Measurements from ENCODE around the gene RNF130. TPM values are rescaled to one million over a fixed set of nuclear protein-coding genes. Genes with fewer than 3 reads are reported as not detected.
"Not testable (repeated sequence)": the region's sequence is repeated elsewhere in the genome, so short reads cannot be mapped to it uniquely, and the experiment has no call there.

Gene RNF130
- total RNA-seq, 1 donor: 194 TPM

DNA sequence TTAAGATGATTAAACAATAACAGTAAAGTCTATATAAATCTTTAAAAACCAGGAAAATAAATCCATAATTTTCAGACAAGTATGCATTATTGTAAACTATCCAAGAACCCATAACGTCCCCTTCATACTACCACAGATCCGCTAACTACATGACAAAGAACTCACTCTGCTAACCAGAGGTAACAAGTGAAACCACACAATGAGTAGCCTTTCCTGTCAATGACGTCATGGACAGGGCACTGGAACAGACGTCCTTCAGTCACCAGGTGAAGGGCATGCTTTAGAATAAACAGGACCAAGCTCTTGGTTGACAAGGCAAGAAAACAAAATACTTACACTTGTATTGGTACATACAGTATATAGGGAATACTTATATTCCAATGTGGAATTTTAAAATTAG is 45.2 kb downstream of the RNF130 start:
- DNase-seq (ENCODE audit: low read depth in 2 of 3, low spot score in 2 of 3): no peak

DNA sequence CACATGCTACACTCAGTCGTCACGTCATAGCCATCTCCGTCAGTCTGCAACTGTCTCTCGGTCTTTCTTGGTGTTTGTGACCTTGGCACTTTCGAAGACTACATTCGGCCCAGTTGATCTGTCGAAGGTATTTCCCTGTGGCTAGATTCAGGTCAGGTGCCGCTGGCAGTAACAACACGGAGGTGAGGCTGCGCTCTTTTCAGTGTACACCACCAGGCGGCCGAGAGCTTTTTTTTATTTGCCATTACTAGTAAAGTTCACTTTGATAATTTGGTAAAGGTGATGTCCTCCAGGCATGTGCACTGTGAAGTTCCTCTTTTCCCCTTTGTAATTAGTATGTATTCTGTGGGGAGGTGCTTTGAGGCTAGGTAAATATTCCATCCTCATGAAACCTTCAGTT is 49.7 kb downstream of the RNF130 start:
- no peak for DNase-seq (ENCODE audit: low read depth in 2 of 3, low spot score in 2 of 3)

DNA sequence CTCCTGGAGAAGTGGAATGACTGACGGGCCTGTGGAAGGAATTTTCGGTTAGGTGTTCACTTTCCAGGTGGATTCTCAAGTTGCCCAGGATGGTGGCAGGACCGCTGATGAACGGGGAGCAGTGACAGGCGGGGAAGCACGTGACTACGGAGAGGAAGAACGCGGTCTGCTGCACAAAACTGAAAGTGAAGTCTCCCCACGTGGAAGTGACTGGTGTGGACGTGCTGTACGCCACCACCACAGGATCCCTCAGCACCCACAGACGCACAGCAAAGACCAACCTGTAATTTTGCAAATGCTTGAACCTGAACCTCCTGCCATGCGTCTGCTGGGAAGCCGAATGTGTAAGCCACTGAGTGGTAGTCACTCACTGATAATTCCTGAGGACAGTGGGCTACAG is 51.4 kb downstream of the RNF130 start:
- no peak for DNase-seq (ENCODE audit: low read depth in 2 of 3, low spot score in 2 of 3)

GRCh38 chr5:180018347-180019060 is 53.1 kb downstream of the RNF130 start:
- DNase-seq (ENCODE audit: low read depth in 2 of 3, low spot score in 2 of 3): no peak

GRCh38 chr5:180015523-180015922 is 56.0 kb downstream of the RNF130 start:
- DNase-seq (ENCODE audit: low read depth in 2 of 3, low spot score in 2 of 3): not testable (repeated sequence)

DNA sequence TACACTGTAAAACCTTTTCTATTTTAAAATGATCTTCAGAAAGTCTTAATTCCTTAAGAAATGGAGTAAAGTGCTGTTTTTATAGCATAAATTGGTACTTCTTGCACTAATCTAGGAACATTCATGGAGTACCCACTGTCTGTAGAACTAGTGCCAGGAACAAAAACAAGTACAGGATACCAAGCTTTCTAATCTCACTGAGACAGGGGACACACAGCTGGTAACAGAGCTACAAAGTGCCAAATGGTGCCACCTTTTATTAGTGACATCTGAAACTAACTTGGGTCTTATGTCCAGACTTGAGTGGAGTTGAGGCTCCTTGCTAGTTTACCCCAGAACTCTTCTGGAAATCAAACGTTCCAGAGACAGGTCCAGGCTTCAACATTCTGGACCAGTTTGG is 57.9 kb downstream of the RNF130 start:
- DNase-seq (ENCODE audit: low read depth in 2 of 3, low spot score in 2 of 3): no peak

DNA sequence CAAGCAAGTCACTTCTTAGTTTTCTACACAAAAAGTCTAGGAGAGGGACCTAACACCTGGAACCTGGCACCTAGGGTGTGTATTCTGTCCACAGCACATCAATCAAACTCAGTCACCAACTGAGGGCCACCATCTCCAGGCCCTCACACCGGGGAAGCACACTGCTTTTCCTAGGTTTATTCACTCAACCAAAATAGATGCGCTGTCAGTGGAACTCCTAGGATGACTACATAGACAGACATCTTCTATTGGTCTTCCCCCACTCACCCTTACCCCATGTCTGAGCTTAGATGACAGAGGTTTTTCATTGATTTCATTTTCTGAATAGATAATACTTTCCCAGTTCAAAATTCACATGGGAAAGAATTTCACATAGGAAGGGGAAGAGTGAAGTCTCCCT is 59.2 kb downstream of the RNF130 start:
- no peak for DNase-seq (ENCODE audit: low read depth in 2 of 3, low spot score in 2 of 3)

DNA sequence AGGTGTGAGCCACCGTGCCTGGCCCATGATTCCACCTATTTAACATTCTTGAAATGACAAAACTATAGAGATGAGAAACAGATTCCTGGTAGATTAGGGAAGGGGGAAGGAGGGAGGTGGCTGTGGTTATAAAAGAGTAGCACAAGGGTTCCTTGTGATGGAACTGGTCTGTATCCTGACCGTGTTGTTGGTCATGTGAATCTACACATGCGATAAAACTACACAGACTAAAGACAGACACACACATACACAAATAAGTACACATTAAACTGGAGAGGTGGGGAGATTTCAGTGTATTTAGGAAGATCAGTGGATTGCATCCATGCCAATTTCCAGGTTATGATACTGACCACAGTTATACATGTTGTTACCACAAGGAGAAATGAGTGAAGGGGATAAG is 60.9 kb downstream of the RNF130 start:
- no peak for DNase-seq (ENCODE audit: low read depth in 2 of 3, low spot score in 2 of 3)

DNA sequence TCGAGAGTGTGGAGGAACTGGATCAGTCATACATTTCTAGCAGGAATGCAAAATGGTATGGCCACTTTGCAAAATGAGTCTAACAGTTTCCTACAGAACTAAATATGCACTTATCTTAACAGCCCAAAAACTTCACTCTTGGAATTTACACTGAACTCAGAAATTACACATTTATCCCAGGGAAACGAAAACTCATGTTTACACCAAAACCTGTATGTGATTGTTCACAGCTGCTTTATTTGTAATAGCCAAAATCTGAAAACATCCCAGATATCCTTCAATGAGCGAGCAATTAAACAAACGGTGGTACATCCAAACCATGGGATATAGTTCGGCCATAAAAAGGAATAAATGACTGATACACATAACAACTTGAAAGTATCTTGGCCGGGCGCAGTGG is 62.0 kb downstream of the RNF130 start:
- DNase-seq (ENCODE audit: low read depth in 2 of 3, low spot score in 2 of 3): no peak

DNA sequence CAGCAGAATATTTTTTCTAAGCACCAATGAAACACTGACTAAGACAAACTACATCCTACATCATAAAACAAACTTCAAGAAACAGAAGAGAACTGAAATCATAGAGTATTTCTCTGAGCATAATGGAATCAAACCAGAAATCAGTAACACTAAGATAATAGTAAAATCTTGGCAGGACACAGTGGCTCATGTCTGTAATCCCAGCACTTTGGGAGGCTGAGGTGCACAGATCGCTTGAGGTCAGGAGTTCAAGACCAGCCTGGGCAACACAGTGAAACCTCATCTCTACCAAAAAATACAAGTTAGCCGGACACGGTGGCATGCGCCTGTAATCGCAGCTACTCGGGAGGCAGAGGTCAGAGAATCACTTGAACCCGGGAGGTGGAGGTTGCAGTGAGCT is 63.1 kb downstream of the RNF130 start:
- no peak for DNase-seq (ENCODE audit: low read depth in 2 of 3, low spot score in 2 of 3)

GRCh38 chr5:180007582-180007981 is 64.0 kb downstream of the RNF130 start:
- peak in 2 of 3 donors; percentile 65 to 90 for DNase-seq (ENCODE audit: low read depth in 2 of 3, low spot score in 2 of 3)

- no peak for DNase-seq (ENCODE audit: low read depth in 2 of 3, low spot score in 2 of 3)
These were observed 65.4 kb downstream of the RNF130 start for GRCh38 chr5:180006141-180006540.

DNA sequence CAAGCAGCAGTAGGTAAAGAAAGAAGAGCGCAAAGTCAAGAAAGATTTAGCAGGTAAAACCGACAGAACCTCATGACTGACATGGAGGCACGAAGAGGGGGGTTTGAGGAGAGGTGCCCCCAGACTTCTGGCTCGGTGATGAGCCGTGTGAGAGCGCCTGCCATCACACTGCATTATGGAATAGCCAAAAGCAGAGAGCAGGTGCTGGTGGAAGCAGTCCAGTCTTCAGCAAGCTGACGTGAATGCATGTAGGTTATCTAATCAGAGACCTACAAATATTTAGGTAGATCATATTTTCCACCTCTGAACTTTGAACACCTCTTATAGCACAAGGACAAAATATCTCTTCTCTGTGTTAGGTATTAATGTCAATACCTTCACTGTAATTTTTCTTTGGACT is 68.4 kb downstream of the RNF130 start:
- DNase-seq (ENCODE audit: low read depth in 2 of 3, low spot score in 2 of 3): no peak

DNA sequence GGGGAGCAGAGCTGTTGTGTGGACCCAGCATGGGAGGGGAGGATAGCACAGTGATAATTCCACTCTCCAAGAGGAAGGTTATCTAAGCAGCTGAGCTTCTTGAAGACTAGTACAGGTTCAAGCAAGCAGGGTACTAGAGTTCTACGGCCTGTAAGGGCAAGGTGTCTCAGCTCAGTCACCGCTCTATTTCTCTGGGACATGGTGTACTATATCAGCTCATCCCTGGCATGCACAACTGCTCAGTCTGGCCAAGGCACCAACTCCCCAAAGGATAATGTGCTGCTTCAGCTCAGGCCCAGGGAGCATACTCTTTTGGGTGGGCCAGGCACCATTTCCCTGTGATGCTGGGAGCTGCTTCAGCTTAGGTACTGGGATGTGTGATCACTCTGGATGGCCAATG is 69.8 kb downstream of the RNF130 start:
- no peak for DNase-seq (ENCODE audit: low read depth in 2 of 3, low spot score in 2 of 3)

DNA sequence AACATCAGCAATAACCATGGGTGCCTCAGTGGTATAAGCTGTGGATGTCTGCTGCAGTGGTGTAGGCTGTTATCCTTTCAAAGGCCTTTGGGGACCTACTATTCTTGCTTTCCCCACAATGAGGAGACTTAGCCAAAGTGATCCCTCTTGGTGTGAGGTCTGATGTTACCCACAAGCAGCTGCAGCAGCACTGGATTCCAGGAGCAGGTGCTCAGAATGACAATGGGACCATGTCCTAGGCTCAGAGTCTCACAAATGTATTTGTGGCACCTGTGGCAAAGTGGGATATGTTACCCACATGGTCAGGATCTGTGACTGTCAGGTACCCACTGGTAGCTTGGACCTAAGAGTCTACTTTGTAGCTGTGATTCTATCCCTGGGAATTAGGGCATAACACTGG is 70.4 kb downstream of the RNF130 start:
- DNase-seq (ENCODE audit: low read depth in 2 of 3, low spot score in 2 of 3): no peak

DNA sequence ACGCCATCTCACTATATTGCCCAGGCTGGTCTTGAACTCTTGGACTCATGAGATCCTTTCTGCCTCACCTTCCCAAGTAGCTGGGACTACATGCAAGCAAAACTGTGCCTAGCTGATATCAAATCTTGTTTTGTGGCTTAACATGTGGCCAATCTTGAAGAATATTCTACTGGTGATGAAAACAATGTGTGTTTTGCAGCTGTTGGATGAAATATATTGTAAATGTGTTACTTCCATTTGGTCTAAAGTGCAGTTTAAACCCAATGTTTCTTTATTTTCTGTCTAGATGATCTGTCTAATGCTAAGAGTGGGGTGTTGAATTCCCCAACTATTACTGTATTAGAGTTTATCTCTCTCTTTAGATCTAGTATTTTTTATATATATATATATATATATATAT is 73.1 kb downstream of the RNF130 start:
- no peak for DNase-seq (ENCODE audit: low read depth in 2 of 3, low spot score in 2 of 3)

DNA sequence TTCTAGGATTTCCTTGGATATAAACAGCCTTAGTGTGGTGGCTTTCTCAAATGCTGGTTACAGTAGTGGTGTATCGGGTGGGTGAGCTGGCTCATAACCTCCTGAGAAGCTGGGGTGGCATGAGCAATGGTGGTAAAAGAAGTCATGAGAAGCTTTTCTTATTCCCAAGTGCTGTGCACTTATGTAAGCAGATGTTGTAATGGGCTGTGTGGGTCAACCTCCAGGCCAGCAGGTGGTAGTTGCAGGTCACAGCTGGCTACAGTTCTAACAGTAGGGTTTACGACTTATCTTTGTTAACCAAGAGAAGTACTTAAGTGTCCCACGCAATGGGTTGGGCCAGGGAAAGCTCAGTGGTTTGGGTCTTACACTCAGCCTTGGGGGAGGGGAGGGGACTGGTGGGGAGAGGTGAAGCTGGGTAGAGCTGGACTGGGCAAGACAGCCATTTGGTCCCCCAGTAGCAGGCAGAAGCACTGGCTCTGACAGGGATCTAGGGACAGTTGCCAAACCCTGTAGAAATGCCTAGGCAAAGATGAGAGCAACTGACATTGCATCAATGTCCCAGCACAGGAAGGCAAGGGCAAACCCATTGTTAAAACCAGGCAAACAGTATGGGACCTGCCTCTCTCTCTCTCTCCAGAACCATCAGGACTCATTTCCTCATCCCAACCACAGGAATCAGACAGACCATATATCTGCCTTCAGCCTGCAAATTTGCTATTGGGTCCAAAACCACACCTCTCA is 76.8 kb downstream of the RNF130 start:
- DNase-seq (ENCODE audit: low read depth in 2 of 3, low spot score in 2 of 3): no peak

- not testable (repeated sequence) for DNase-seq (ENCODE audit: low read depth in 2 of 3, low spot score in 2 of 3)
These were observed 78.7 kb downstream of the RNF130 start for GRCh38 chr5:179992855-179993254.

DNA sequence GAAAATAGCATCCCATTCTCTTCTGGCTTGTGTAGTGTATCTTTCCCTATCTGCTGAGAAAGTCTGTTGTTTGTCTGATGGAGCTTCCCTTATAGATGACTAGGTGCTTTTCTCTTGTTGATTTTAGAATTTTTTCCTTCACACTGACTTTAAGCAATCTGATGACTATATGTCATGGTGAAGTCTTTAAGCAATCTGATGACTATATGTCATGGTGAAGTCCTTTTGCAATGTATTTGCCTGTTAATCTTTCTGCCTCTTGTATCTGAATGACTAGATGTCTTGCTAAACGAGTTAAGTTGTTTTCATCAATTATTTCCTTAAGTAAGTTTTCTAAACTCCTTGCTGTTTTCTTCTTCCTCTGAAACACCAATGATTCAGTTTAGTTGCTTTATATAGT is 80.5 kb downstream of the RNF130 start:
- DNase-seq (ENCODE audit: low read depth in 2 of 3, low spot score in 2 of 3): no peak

DNA sequence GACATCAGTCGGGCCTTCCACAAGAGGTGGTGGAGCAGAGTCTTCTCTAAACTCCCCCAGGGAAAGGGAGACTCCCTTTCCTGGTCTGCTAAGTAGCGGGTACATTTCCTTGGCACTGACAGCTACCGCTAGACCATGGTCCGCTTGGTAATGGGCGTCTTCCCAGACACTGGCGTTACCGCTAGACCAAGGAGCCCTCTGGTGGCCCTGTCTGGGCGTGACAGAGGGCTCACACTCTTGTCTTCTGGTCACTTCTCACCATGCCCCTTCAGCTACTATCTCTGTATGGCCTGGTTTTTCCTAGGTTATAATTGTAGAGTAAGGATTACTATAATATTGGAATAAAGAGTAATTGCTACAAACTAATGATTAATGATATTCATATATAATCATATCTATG is 81.0 kb downstream of the RNF130 start:
- not testable (repeated sequence) for DNase-seq (ENCODE audit: low read depth in 2 of 3, low spot score in 2 of 3)

DNA sequence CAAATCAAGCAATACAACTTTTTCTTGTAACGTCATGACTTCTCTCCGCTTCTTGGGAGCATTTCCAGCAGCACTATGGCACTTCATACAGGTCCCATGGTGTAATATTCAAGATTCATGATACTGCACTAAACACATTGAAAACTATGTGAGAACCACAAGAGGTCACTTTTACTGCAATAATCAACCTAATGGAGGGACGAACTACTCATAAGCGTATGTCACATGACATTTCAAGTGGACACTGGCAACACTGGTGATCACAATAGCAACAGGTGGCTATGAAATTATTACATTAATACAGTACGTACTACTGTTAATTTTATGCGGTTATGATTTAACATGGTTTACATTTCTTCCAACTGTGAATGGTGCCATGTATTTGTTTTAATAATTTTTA is 85.2 kb downstream of the RNF130 start:
- peak in 1 of 3 donors; percentile 5 for DNase-seq (ENCODE audit: low read depth in 2 of 3, low spot score in 2 of 3)

DNA sequence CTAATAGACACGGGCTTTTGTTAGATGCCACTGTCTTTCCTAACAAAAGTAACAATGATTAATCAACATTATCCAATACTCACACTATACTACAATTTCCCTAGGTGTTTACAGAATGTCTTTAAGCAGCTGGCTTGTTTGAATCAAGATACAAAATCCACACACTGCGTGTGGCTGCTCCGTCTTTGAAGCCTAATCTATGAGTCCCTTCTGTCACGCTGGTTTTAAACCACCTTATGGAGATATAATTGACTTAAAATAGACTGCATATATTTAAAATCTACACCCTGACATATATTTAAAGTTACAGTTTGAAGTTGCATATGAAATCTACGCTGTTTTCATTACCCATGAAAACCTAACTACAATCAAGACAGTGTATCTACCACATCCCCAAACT is 89.9 kb downstream of the RNF130 start:
- DNase-seq (ENCODE audit: low read depth in 2 of 3, low spot score in 2 of 3): no peak
